K562 (cell line): ENCODE data around the gene SCAMP3. TPM values are rescaled to one million over a fixed set of nuclear protein-coding genes. Genes with fewer than 3 reads are reported as not detected.

Source experiments
- CXXC5 ChIP-seq: fragments of 250-450 bp; sonication (Bioruptor Pico); IDR thresholded peaks from 2 replicates; pipeline ENCODE4 v1.8.0; 2022; ENCODE audit warnings: inconsistent platforms, mild to moderate bottlenecking, moderate library complexity
- LARP7 ChIP-seq: fragments of 450-650 bp; IDR thresholded peaks from 2 replicates; pipeline ENCODE4 v1.6.1; 2016
- ZBED1 ChIP-seq: IDR thresholded peaks from 2 replicates; pipeline ENCODE4 v1.6.1; 2014
- ZNF41 ChIP-seq: fragments of 250-450 bp; sonication (Bioruptor Pico); conservative IDR thresholded peaks from 2 replicates; pipeline ENCODE4 v1.4.0; 2020; ENCODE audit warnings: mild to moderate bottlenecking
- polyA plus RNA-seq, 8 experiments: library from polyadenylated mRNA; depleted of rRNA in 4 of 8; stranded (reverse) in 5 of 8; unstranded in 3 of 8; fragments of >200 nt; fragmentation: Nextera tagmentation in 2 of 8; fragmentation: Illumina TruSeq in 1 of 8; extraction: Ambion mirVana in 2 of 8; extraction: Trizol in 1 of 8; gene quantifications; 2 replicates each; pipeline versions ENCODE4 v1.2.1 to v1.2.3, GENCODE V29; 2011 to 2014; ENCODE audit warnings: inconsistent platforms in 1 of 8, missing spikeins in 1 of 8
- total RNA-seq, 7 experiments: library from RNA; depleted of rRNA in 6 of 7; stranded (reverse); fragments of >200 nt in 6 of 7; fragmentation: Illumina TruSeq in 2 of 7; extraction: Trizol in 2 of 7; gene quantifications; 2 replicates each; pipeline versions ENCODE4 v1.2.1 to v1.2.3, GENCODE V29; 2011 to 2021; ENCODE audit warnings: low replicate concordance in 1 of 7
- TF ChIP-seq, protein P1 (sequence below), 2 experiments: fragments of 450-650 bp in 1 of 2; sonication (generic) in 1 of 2; formaldehyde crosslinking in 1 of 2; IDR thresholded peaks; 2 replicates each; pipeline versions ENCODE4 v1.7.1 to v1.9.0; 2016 to 2022; ENCODE audit warnings: inconsistent platforms in 1 of 2, mild to moderate bottlenecking in 1 of 2, missing genetic modification reagents in 1 of 2
- TF ChIP-seq, protein P2 (sequence below), 2 experiments: IDR thresholded peaks in 1 of 2; conservative IDR thresholded peaks in 1 of 2; 2 replicates each; pipeline ENCODE4 v1.6.1; 2016; ENCODE audit warnings: low read depth in 2 of 2, mild to moderate bottlenecking in 1 of 2, missing compliant biosample characterization in 1 of 2, missing genetic modification characterization in 1 of 2, moderate library complexity in 1 of 2
- TF ChIP-seq, protein P3 (sequence below): sonication (generic); formaldehyde crosslinking; IDR thresholded peaks from 2 replicates; pipeline ENCODE4 v1.8.0; 2022; ENCODE audit warnings: mild to moderate bottlenecking, missing genetic modification reagents
- TF ChIP-seq, protein P4 (sequence below): sonication (generic); formaldehyde crosslinking; IDR thresholded peaks from 2 replicates; pipeline ENCODE4 v1.8.0; 2022; ENCODE audit warnings: mild to moderate bottlenecking, missing genetic modification reagents

Gene SCAMP3
- total and polyA plus RNA-seq, 9 of the 15 experiments (the other 6 are each of a cell fraction or from before 2014, with no cell fraction given), result 14.2 to 131 (median 86.1) TPM

DNA sequence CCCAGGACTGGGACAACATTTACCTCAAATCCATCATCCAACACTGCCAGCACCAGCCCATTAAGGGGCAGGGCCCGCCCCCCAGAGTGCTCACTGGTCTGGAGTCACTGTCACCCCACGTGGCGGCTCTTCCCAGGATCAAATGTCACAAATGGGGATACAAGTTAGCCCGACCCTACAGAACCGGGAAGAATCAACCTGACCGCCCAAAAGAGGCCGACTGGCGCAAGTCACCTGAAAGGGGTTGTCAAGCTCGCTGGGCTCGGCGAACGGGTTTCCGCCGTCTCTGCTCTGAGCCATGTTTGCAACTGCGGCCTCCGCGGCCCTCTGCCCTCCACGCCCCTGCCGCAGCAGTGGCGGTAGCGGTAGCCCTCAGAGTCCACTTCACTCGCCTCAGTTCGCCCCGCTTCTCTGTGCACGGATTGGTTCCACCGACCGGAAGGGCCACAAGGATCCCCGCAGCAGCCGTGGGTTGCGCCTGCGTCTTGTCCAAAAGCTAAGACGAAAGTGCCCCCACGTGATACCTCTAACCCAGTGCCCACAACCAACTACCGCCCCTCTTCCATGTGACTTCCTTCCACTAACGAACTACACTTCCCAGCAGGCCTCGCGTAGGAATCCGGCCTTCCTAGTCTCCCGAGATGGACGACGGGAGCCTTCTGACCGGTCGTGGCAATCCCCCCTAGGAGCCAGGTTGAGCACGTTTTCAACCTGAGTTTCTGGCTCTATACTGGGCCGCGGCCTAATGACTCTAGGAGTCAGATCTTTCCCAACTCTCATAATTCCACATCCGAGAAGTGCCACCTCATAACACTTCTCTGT lies at the start of gene SCAMP3 (continued):
- TF ChIP-seq, protein P1, sequence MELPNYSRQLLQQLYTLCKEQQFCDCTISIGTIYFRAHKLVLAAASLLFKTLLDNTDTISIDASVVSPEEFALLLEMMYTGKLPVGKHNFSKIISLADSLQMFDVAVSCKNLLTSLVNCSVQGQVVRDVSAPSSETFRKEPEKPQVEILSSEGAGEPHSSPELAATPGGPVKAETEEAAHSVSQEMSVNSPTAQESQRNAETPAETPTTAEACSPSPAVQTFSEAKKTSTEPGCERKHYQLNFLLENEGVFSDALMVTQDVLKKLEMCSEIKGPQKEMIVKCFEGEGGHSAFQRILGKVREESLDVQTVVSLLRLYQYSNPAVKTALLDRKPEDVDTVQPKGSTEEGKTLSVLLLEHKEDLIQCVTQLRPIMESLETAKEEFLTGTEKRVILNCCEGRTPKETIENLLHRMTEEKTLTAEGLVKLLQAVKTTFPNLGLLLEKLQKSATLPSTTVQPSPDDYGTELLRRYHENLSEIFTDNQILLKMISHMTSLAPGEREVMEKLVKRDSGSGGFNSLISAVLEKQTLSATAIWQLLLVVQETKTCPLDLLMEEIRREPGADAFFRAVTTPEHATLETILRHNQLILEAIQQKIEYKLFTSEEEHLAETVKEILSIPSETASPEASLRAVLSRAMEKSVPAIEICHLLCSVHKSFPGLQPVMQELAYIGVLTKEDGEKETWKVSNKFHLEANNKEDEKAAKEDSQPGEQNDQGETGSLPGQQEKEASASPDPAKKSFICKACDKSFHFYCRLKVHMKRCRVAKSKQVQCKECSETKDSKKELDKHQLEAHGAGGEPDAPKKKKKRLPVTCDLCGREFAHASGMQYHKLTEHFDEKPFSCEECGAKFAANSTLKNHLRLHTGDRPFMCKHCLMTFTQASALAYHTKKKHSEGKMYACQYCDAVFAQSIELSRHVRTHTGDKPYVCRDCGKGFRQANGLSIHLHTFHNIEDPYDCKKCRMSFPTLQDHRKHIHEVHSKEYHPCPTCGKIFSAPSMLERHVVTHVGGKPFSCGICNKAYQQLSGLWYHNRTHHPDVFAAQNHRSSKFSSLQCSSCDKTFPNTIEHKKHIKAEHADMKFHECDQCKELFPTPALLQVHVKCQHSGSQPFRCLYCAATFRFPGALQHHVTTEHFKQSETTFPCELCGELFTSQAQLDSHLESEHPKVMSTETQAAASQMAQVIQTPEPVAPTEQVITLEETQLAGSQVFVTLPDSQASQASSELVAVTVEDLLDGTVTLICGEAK (IDR thresholded peaks at IDR 0.05), result peak; percentile 87
- TF ChIP-seq, protein P1 (CRISPR knock-in tag; IDR thresholded peaks at IDR 0.05), result no peak
- peak; percentile 70 for TF ChIP-seq ZNF41 (CRISPR knock-in tag)
- no peak for TF ChIP-seq LARP7
- TF ChIP-seq, protein P2, sequence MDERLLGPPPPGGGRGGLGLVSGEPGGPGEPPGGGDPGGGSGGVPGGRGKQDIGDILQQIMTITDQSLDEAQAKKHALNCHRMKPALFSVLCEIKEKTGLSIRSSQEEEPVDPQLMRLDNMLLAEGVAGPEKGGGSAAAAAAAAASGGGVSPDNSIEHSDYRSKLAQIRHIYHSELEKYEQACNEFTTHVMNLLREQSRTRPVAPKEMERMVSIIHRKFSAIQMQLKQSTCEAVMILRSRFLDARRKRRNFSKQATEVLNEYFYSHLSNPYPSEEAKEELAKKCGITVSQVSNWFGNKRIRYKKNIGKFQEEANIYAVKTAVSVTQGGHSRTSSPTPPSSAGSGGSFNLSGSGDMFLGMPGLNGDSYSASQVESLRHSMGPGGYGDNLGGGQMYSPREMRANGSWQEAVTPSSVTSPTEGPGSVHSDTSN (CRISPR knock-in tag; IDR thresholded peaks at IDR 0.05; ENCODE audit: low read depth), result no peak
- TF ChIP-seq, protein P2 (tag; conservative IDR thresholded peaks at IDR 0.05; ENCODE audit: low read depth), result no peak
- TF ChIP-seq, protein P3, sequence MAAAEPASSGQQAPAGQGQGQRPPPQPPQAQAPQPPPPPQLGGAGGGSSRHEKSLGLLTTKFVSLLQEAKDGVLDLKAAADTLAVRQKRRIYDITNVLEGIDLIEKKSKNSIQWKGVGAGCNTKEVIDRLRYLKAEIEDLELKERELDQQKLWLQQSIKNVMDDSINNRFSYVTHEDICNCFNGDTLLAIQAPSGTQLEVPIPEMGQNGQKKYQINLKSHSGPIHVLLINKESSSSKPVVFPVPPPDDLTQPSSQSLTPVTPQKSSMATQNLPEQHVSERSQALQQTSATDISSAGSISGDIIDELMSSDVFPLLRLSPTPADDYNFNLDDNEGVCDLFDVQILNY (CRISPR knock-in tag), result no peak
- TF ChIP-seq, protein P4, sequence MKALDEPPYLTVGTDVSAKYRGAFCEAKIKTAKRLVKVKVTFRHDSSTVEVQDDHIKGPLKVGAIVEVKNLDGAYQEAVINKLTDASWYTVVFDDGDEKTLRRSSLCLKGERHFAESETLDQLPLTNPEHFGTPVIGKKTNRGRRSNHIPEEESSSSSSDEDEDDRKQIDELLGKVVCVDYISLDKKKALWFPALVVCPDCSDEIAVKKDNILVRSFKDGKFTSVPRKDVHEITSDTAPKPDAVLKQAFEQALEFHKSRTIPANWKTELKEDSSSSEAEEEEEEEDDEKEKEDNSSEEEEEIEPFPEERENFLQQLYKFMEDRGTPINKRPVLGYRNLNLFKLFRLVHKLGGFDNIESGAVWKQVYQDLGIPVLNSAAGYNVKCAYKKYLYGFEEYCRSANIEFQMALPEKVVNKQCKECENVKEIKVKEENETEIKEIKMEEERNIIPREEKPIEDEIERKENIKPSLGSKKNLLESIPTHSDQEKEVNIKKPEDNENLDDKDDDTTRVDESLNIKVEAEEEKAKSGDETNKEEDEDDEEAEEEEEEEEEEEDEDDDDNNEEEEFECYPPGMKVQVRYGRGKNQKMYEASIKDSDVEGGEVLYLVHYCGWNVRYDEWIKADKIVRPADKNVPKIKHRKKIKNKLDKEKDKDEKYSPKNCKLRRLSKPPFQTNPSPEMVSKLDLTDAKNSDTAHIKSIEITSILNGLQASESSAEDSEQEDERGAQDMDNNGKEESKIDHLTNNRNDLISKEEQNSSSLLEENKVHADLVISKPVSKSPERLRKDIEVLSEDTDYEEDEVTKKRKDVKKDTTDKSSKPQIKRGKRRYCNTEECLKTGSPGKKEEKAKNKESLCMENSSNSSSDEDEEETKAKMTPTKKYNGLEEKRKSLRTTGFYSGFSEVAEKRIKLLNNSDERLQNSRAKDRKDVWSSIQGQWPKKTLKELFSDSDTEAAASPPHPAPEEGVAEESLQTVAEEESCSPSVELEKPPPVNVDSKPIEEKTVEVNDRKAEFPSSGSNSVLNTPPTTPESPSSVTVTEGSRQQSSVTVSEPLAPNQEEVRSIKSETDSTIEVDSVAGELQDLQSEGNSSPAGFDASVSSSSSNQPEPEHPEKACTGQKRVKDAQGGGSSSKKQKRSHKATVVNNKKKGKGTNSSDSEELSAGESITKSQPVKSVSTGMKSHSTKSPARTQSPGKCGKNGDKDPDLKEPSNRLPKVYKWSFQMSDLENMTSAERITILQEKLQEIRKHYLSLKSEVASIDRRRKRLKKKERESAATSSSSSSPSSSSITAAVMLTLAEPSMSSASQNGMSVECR, result peak; percentile 95
- TF ChIP-seq CXXC5 (CRISPR knock-in tag), result peak; percentile 80
- TF ChIP-seq ZBED1, result no peak; the same call in 1 of the 2 replicates
